Astrocyte of the spinal cord (primary cell): ENCODE data around the gene DIAPH1.

Experiments used
- DNase-seq: peaks from one replicate; pipeline ENCODE4 v3.0.0; 2011; ENCODE audit warnings: low read depth, low spot score
- H3K4me3 ChIP-seq: 2 replicates; pipeline ENCODE4 v1.5.1; 2011; ENCODE audit warnings: low read depth, mild to moderate bottlenecking, low read length, moderate library complexity
- in situ Hi-C: cut with HindIII; loops from 2 replicates; pipeline ENCODE4 v1.10.0; 2017; ENCODE audit warnings: low sequenced_read_pairs
- TF ChIP-seq, protein P1 (sequence below): IDR thresholded peaks from 2 replicates; pipeline ENCODE4 v1.5.1; 2012; ENCODE audit warnings: low read depth, mild to moderate bottlenecking, low read length, inconsistent platforms

DIAPH1 gene

DNA sequence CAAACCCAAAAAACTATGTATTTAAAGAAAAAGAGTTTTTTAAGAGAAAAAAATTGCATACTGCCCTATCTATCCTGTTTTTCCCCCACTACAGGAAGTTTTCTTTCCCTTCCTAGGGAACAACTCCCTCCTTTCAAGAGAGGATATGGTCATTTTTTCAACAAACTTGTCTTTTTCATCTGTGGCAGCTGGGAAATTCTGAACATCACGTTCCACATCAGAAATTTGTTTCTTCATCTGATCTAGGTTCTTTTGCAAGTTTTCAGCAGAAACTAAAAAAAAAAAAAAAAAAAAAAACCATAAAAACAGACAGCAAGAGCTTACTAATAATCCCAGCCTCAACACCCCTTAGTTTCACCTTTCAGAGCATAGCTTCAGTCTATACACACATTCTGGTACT is 91.4 kb downstream of the DIAPH1 start:
- TF ChIP-seq, protein P1, sequence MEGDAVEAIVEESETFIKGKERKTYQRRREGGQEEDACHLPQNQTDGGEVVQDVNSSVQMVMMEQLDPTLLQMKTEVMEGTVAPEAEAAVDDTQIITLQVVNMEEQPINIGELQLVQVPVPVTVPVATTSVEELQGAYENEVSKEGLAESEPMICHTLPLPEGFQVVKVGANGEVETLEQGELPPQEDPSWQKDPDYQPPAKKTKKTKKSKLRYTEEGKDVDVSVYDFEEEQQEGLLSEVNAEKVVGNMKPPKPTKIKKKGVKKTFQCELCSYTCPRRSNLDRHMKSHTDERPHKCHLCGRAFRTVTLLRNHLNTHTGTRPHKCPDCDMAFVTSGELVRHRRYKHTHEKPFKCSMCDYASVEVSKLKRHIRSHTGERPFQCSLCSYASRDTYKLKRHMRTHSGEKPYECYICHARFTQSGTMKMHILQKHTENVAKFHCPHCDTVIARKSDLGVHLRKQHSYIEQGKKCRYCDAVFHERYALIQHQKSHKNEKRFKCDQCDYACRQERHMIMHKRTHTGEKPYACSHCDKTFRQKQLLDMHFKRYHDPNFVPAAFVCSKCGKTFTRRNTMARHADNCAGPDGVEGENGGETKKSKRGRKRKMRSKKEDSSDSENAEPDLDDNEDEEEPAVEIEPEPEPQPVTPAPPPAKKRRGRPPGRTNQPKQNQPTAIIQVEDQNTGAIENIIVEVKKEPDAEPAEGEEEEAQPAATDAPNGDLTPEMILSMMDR, result no peak
- in situ Hi-C loops, result no loop called here
- DNase-seq, result no peak
- no peak overlapping the region for H3K4me3 ChIP-seq

DNA sequence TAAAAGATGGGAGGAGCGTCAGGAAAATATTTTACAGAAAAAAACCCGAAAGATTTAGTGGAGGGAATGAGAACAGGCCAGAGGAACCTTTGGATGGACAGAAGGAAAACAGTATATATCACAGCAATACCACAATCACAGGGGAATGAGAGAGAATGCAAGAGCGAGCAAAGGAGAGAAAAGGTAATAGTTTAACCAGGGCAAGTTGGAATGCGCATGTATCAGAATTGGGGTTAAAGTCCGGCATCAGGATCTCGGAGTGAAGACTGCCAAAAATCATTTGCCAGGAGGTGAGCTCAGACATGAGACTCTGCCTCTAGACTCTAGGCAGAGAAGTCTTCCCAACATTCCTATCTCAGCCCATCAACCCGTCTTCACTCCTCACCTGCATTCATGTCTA is 93.1 kb downstream of the DIAPH1 start:
- H3K4me3 ChIP-seq, result no peak overlapping the region
- TF ChIP-seq, protein P1, result no peak
- in situ Hi-C loops, result no loop called here
- no peak for DNase-seq

DNA sequence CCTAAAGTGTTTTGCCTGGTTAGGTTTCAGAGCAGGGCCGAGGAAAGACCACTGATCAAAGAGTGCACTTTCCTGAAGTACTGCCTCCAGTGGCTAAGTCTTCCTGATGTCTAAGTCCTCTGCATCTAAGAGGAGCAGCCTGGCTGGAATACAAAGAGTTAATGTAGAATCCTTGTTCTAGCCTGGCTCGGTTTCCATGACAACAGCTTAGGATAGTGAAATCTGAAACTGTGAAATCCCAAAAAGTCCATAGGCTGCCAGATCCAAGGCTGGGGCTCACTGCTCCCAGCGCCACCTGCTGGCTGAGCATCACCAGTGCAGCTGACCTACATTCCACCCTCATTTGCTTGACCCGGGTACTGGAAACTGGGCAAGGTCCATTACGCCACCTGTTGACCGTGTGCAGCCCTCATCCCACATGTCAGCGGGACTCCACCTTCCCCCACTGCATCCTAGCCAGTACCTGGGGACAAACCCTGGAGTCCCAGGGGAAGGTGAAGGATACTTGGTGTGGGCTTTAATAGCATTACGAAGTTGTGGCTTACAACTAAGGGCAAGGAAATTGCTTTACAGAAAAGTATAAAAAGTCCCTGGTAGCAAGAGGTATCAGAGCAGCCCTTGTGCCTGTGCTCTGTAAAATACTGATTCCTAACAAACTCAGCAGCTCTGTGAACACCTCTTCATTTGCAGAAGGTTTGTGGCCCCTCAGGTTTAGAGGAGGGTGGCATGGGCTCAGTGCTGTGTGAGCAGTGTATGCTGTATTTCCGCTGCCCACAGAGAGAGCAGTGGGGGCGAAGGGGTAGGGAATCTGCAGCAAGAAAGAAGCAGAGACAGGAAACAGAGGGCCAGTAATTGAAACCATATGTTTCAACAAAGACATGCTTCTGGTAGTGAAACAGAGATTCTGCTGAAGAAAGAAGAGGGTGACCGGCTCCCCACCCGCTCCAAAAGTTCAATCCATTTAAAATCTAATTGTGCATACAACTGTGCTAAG is 93.9 kb downstream of the DIAPH1 start:
- in situ Hi-C loops, result no loop called here

GRCh38 chr5:141523991-141524390 is 94.8 kb downstream of the DIAPH1 start:
- H3K4me3 ChIP-seq, result no peak overlapping the region
- no peak for DNase-seq
- in situ Hi-C loops, result no loop called here
- TF ChIP-seq, protein P1, result no peak

More for the DNA sequence above, 93.9 kb downstream of the DIAPH1 start:
- TF ChIP-seq, protein P1, result peak; percentile 98
- DNase-seq, result peak; percentile 97
- no peak overlapping the region for H3K4me3 ChIP-seq

- TF ChIP-seq, protein P1, result no peak
- H3K4me3 ChIP-seq, result no peak overlapping the region
- no peak for DNase-seq
- in situ Hi-C loops, result no loop called here
Observed at GRCh38 chr5:141522301-141522700, 96.5 kb downstream of the DIAPH1 start.

DNA sequence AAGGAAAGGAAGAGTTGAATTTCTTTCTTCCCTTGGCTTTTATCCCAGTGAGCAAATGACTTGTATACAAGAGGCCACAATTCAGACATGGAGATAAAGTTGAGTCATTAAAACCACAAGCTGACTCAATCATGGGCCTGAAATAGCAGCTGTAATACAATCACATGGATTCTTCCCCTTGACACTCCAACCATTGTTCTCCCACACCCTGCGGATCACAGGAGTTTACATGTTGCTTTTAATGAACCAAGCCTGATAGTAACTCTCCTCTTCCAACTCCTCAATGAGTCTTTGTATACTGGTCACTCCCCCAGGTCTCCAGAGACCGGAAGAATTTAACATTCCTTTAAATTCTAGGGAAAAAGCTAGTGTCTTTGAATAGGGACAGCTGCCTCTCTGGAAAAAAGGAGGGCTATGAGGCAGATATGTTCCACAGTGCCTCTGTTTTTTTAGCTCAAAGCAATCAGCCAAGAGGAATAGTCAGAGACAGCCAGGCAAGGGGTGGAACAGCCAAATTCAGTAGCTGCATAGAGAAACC is 97.5 kb downstream of the DIAPH1 start:
- in situ Hi-C loops, result no loop called here
- peak; percentile 99 for DNase-seq
- H3K4me3 ChIP-seq, result no peak overlapping the region
- TF ChIP-seq, protein P1, result no peak
